ENCODE results near the gene RAB3IP. TPM values are rescaled to one million over a fixed set of nuclear protein-coding genes. Genes with fewer than 3 reads are reported as not detected.

Gene RAB3IP
- total RNA-seq, 1 experiment from 2014 or later, result 39.4 TPM

GRCh38 chr12:69703146-69703642 lies 35.5 kb upstream of the RAB3IP start:
- H3K4me3 ChIP-seq (ENCODE audit: low read depth, low read length, poor library complexity, severe bottlenecking), result no peak overlapping the region
- no peaks in the 10 kb centered on the region for H3K36me3 ChIP-seq (ENCODE audit: insufficient read depth, low read length, poor library complexity, severe bottlenecking)
- no peak for DNase-seq (ENCODE audit: low spot score)
- no peaks in the 10 kb centered on the region for H3K4me1 ChIP-seq (ENCODE audit: insufficient read depth, low read length, poor library complexity, severe bottlenecking)
- BruUV-seq (replicated peaks), result no TSS peak
- no peaks in the 10 kb centered on the region for H3K27me3 ChIP-seq (replicated peaks; ENCODE audit: insufficient read depth, low read depth, low read length, poor library complexity)
- CTCF ChIA-PET, result no interaction called here
- H3K27ac ChIP-seq (ENCODE audit: low read depth, low read length, poor library complexity, severe bottlenecking), result no peak overlapping the region
- POLR2A ChIA-PET (ENCODE audit: low non-redundant PET), result no interaction called here
- intact Hi-C loops (cut with micrococcal nuclease; ENCODE audit: unreplicated experiment), result no loop called here
- TF ChIP-seq EZH2 (IDR thresholded peaks at IDR 0.05; ENCODE audit: borderline replicate concordance, low read depth, low read length, poor library complexity, severe bottlenecking), result no peak
- TF ChIP-seq, protein P1, sequence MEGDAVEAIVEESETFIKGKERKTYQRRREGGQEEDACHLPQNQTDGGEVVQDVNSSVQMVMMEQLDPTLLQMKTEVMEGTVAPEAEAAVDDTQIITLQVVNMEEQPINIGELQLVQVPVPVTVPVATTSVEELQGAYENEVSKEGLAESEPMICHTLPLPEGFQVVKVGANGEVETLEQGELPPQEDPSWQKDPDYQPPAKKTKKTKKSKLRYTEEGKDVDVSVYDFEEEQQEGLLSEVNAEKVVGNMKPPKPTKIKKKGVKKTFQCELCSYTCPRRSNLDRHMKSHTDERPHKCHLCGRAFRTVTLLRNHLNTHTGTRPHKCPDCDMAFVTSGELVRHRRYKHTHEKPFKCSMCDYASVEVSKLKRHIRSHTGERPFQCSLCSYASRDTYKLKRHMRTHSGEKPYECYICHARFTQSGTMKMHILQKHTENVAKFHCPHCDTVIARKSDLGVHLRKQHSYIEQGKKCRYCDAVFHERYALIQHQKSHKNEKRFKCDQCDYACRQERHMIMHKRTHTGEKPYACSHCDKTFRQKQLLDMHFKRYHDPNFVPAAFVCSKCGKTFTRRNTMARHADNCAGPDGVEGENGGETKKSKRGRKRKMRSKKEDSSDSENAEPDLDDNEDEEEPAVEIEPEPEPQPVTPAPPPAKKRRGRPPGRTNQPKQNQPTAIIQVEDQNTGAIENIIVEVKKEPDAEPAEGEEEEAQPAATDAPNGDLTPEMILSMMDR (conservative IDR thresholded peaks at IDR 0.05; ENCODE audit: low read depth, low read length), result no peak
- no peaks in the 10 kb centered on the region for H3K9me3 ChIP-seq (ENCODE audit: low read depth, low read length, poor library complexity, severe bottlenecking)

DNA sequence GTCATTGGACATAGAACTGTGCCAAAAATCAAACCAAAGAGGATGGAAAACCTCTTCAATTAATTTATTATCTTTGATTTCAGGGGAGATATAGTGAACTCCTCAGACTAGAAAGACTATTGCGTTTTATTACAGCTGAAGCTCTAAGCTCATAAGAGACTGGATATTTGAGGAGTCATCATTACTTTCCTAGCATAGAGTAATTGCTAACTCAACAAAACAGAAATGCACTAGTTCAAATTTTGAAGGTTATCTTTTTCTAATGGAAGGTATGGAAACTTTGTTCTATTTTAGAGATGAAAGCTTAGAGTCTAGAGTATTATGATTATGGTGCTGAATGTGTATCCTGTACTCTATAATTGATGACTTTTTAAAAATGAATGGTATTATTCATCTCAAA lies 34.3 kb upstream of the RAB3IP start:
- ChIA-PET CTCF (no interaction called here), POLR2A (ENCODE audit: low non-redundant PET) (no interaction called here)
- intact Hi-C loops (cut with micrococcal nuclease; ENCODE audit: unreplicated experiment), result no loop called here
- H3K27me3 ChIP-seq (replicated peaks; ENCODE audit: insufficient read depth, low read depth, low read length, poor library complexity), result no peaks in the 10 kb centered on the region
- H3K9me3 ChIP-seq (ENCODE audit: low read depth, low read length, poor library complexity, severe bottlenecking), result no peaks in the 10 kb centered on the region
- no TSS peak for BruUV-seq (replicated peaks)
- H3K4me1 ChIP-seq (ENCODE audit: insufficient read depth, low read length, poor library complexity, severe bottlenecking), result no peaks in the 10 kb centered on the region
- H3K27ac ChIP-seq (ENCODE audit: low read depth, low read length, poor library complexity, severe bottlenecking), result no peak overlapping the region
- H3K4me3 ChIP-seq (ENCODE audit: low read depth, low read length, poor library complexity, severe bottlenecking), result no peak overlapping the region
- H3K36me3 ChIP-seq (ENCODE audit: insufficient read depth, low read length, poor library complexity, severe bottlenecking), result no peaks in the 10 kb centered on the region
- no peak for DNase-seq (ENCODE audit: low spot score)
- TF ChIP-seq, protein P1 (conservative IDR thresholded peaks at IDR 0.05; ENCODE audit: low read depth, low read length), result no peak
- TF ChIP-seq EZH2 (IDR thresholded peaks at IDR 0.05; ENCODE audit: borderline replicate concordance, low read depth, low read length, poor library complexity, severe bottlenecking), result no peak

- ChIA-PET CTCF (no interaction called here), POLR2A (ENCODE audit: low non-redundant PET) (no interaction called here)
- no peak for TF ChIP-seq EZH2 (IDR thresholded peaks at IDR 0.05; ENCODE audit: borderline replicate concordance, low read depth, low read length, poor library complexity, severe bottlenecking)
- TF ChIP-seq, protein P1 (conservative IDR thresholded peaks at IDR 0.05; ENCODE audit: low read depth, low read length), result no peak; the same call in 1 of the 2 replicates
- BruUV-seq (replicated peaks), result no TSS peak
- intact Hi-C loops (cut with micrococcal nuclease; ENCODE audit: unreplicated experiment), result no loop called here
- Histone ChIP-seq H3K36me3 (ENCODE audit: insufficient read depth, low read length, poor library complexity, severe bottlenecking) (no peaks in the 10 kb centered on the region), H3K9me3 (ENCODE audit: low read depth, low read length, poor library complexity, severe bottlenecking) (no peaks in the 10 kb centered on the region), H3K27me3 (replicated peaks; ENCODE audit: insufficient read depth, low read depth, low read length, poor library complexity) (no peaks in the 10 kb centered on the region), H3K27ac (ENCODE audit: low read depth, low read length, poor library complexity, severe bottlenecking) (no peak overlapping the region), H3K4me1 (ENCODE audit: insufficient read depth, low read length, poor library complexity, severe bottlenecking) (no peaks in the 10 kb centered on the region), H3K4me3 (ENCODE audit: low read depth, low read length, poor library complexity, severe bottlenecking) (no peak overlapping the region)
- DNase-seq (ENCODE audit: low spot score), result no peak
Observed at GRCh38 chr12:69708649-69709048, 30.0 kb upstream of the RAB3IP start.
